Sigmoid colon (tissue), 7 donors: ENCODE results near the gene EHD1. TPM values are rescaled to one million over a fixed set of nuclear protein-coding genes. Genes with fewer than 3 reads are reported as not detected.

Experiments
- DNase-seq: peaks from one replicate; pipeline ENCODE4 v3.0.0-alpha.2; 2019
- H3K27ac ChIP-seq, 4 donors: fragments of 200-600 bp; sonication (generic); one replicate each; pipeline ENCODE4 v1.5.1; 2016 to 2019; ENCODE audit warnings: mild to moderate bottlenecking in 1 of 4
- H3K27me3 ChIP-seq, 3 donors: fragments of 200-600 bp; sonication (generic); one replicate each; pipeline ENCODE4 v1.5.1; 2019; ENCODE audit warnings: mild to moderate bottlenecking in 1 of 3
- H3K36me3 ChIP-seq, 4 donors: fragments of 200-600 bp; sonication (generic); one replicate each; pipeline ENCODE4 v1.5.1; 2016 to 2019
- H3K4me1 ChIP-seq, 4 donors: fragments of 200-600 bp; sonication (generic); one replicate each; pipeline ENCODE4 v1.5.1; 2017 to 2019
- H3K4me3 ChIP-seq, 4 donors: fragments of 200-600 bp; sonication (generic); one replicate each; pipeline ENCODE4 v1.5.1; 2017 to 2019; ENCODE audit warnings: mild to moderate bottlenecking in 2 of 4, moderate library complexity in 1 of 4
- H3K9me3 ChIP-seq, 4 donors: fragments of 200-600 bp in 3 of 4; sonication (generic) in 3 of 4; one replicate each; pipeline versions ENCODE4 v1.5.1 to v1.6.1; 2013 to 2019
- EP300 ChIP-seq, 4 donors: sonication (generic); formaldehyde crosslinking; IDR thresholded peaks; one replicate each; pipeline ENCODE4 v1.6.1; 2017; ENCODE audit warnings: antibody characterized with exemption in 4 of 4
- POLR2A ChIP-seq, 2 donors: fragments of 450-650 bp; IDR thresholded peaks; one replicate each; pipeline ENCODE4 v1.6.1; 2016; ENCODE audit warnings: antibody characterized with exemption in 2 of 2, mild to moderate bottlenecking in 2 of 2, moderate library complexity in 2 of 2
- POLR2AphosphoS5 ChIP-seq, 4 donors: sonication (generic); formaldehyde crosslinking; IDR thresholded peaks; one replicate each; pipeline ENCODE4 v1.6.1; 2017; ENCODE audit warnings: antibody characterized with exemption in 4 of 4
- WGBS, 2 donors: extraction: QIAGEN DNeasy Blood & Tissue Kit; methylation state at CpG; one replicate each; pipeline ENCODE4 v1.1.7; 2013; 5-methylcytosine and 5-hydroxymethylcytosine counted together
- intact Hi-C: fragments of 100-400 bp; cut with DNase I; formaldehyde crosslinking; loops from one replicate; pipeline ENCODE4 v1.15.1; 2023
- polyA plus RNA-seq, 3 donors: library from polyadenylated mRNA; stranded (reverse); fragments of 200-250 nt; gene quantifications; one replicate each; pipeline ENCODE4 v1.2.3, GENCODE V29; 2013
- total RNA-seq, 4 donors: library from RNA; depleted of rRNA; stranded (reverse); fragments of >200 nt; gene quantifications; one replicate each; pipeline ENCODE4 v1.1.0, GENCODE V29; 2016
- TF ChIP-seq, protein P1 (sequence below), 4 experiments: fragments of 450-650 bp in 3 of 4; fragments of 200-600 bp in 1 of 4; IDR thresholded peaks; one replicate each; pipeline ENCODE4 v1.5.1; 2016 to 2019; ENCODE audit warnings: antibody characterized with exemption in 4 of 4, mild to moderate bottlenecking in 3 of 4, moderate library complexity in 2 of 4
- donor health status: healthy with polysubstance abuse.
- donor health status: Bipolar disorder and iron deficiency.
- donor health status: healthy.

Gene EHD1
- total and polyA plus RNA-seq, 7 donors = 27.0 to 73.1 (median 40.0) TPM

DNA sequence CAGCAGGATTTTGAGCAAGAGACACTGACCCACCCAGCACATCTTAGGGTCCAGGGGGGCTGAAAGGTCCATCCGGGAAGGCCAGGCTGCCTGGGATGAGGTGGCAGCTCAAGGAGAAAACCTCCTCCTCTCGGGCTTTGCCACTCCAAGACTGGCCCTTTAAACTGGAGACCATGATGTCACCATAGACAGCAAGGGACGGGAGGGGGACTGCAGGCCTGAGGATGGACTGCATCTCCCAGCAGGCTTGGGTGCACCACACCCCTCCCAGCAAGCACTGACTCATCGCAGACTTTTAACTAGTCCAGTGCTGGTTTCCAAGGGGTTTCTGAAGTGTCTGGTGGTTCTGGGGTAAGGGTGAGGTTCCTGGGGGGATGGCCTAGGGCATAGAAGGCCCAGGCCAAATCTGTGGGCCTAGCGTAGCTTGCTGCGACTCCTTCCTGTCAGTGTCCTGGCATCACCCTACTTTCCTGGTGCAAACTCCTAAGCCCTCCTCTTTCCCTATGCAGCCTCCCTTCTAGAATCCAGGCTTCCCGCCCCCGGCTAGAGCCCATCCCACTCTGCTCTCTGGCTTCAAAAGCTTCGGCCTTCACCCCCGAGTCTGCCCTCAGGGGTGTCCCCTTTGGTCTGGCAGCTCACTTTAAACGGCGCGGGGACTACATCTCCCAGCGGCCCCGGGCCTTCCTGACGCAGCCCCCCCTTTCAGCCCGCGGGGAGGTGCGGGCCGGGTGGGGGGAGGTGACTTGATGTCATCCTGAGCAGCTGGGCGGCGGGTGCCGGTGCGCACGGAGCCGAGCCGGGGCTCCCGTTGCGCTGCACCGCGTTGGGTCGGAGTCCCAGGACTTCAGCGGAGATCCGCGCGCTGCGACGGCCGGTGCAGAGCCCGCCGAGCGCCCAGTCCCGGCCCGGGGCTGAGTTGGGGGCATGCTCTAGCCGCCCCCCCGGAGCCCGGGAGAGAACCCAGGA is 45.8 kb upstream of the EHD1 start, which contains the start of gene PPP2R5B:
Gene PPP2R5B, plus strand, starts transcription at position 746 of the 966 bp plus-strand sequence. CDS start 1,046 bp downstream, outside the sequence.
- peak within 1 kb of the TSS; percentile 64 to 93 (median 84) for H3K4me3 ChIP-seq
- DNase-seq = peak; percentile 98
- H3K27me3 ChIP-seq = no peaks in the 10 kb centered on the region
- TF ChIP-seq, protein P1, sequence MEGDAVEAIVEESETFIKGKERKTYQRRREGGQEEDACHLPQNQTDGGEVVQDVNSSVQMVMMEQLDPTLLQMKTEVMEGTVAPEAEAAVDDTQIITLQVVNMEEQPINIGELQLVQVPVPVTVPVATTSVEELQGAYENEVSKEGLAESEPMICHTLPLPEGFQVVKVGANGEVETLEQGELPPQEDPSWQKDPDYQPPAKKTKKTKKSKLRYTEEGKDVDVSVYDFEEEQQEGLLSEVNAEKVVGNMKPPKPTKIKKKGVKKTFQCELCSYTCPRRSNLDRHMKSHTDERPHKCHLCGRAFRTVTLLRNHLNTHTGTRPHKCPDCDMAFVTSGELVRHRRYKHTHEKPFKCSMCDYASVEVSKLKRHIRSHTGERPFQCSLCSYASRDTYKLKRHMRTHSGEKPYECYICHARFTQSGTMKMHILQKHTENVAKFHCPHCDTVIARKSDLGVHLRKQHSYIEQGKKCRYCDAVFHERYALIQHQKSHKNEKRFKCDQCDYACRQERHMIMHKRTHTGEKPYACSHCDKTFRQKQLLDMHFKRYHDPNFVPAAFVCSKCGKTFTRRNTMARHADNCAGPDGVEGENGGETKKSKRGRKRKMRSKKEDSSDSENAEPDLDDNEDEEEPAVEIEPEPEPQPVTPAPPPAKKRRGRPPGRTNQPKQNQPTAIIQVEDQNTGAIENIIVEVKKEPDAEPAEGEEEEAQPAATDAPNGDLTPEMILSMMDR (IDR thresholded peaks at IDR 0.05) = no peak
- TF ChIP-seq POLR2AphosphoS5 (IDR thresholded peaks at IDR 0.05) (peak; percentile 90 to 95 (median 93)), POLR2A (IDR thresholded peaks at IDR 0.05) (peak; percentile 67 to 81), EP300 (IDR thresholded peaks at IDR 0.05) (peak in 1 of 4 donors; percentile 49)
- intact Hi-C loops = loop anchor here (1.0 to 2.0 kb wide), 4 partner anchors 73 to 193 kb away; partner anchors contain the start of genes ARL2, BATF2, SNX15 and ZNHIT2
- peaks cover 0 to 23% (median 18%) of the 10 kb centered on the region in 4 donors for H3K36me3 ChIP-seq
- peak within 1 kb of the TSS; percentile 89 to 97 (median 94) for H3K27ac ChIP-seq
- 0 to 2% methylated on average over 47 of the region's 47 CpGs for WGBS, 2 donors
- no peaks in the 10 kb centered on the region for H3K9me3 ChIP-seq
- peaks cover 0 to 23% (median 22%) of the 10 kb centered on the region in 4 donors for H3K4me1 ChIP-seq

- TF ChIP-seq POLR2A (IDR thresholded peaks at IDR 0.05) = no peak
- no peak for TF ChIP-seq EP300 (IDR thresholded peaks at IDR 0.05)
- TF ChIP-seq, protein P1 (IDR thresholded peaks at IDR 0.05) = no peak
- no peak for TF ChIP-seq POLR2AphosphoS5 (IDR thresholded peaks at IDR 0.05)
- WGBS, 2 donors = 93 to 96% methylated on average over 11 of the region's 11 CpGs
- Histone ChIP-seq H3K4me1 (peaks cover 0 to 29% (median 28%) of the 10 kb centered on the region in 4 donors), H3K36me3 (peaks cover 0 to 13% (median 10%) of the 10 kb centered on the region in 4 donors), H3K9me3 (no peaks in the 10 kb centered on the region), H3K27ac (peak overlapping the region; percentile 89 to 97 (median 94)), H3K4me3 (peak overlapping the region in 2 of 4 donors; percentile 64 to 93), H3K27me3 (no peaks in the 10 kb centered on the region)
- intact Hi-C loops = no loop called here
- DNase-seq = peak; percentile 65
Measured at GRCh38 chr11:64923151-64923661, 44.8 kb upstream of the EHD1 start.

DNA sequence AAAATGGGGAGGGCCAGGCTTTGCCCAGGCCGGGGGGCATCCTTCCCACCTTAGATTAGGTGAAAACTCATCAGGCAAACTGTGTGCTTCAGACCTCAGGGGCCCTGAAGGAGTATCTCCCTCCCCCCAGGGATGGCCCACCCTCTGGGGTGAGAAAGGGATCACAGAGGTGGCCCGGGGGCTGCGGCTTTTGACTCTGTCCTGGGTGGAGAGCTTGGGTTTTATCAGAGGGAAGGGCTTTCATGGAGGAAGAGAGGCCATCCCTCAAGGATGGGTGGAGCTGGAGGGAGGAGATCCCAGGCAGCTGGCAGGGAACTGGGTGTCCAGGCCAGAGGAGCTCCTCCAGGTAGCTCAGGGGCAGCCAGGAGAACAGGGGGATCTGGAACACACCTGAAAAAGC is 43.0 kb upstream of the EHD1 start:
- H3K4me1 ChIP-seq = peaks cover 0 to 39% (median 32%) of the 10 kb centered on the region in 4 donors
- WGBS, 2 donors = 57 to 58% methylated on average over 3 of the region's 3 CpGs
- peak; percentile 49 for DNase-seq
- TF ChIP-seq EP300 (IDR thresholded peaks at IDR 0.05) (no peak), POLR2A (IDR thresholded peaks at IDR 0.05) (no peak), POLR2AphosphoS5 (IDR thresholded peaks at IDR 0.05) (no peak)
- TF ChIP-seq, protein P1 (IDR thresholded peaks at IDR 0.05) = no peak
- intact Hi-C loops = no loop called here
- H3K4me3 ChIP-seq = no peak overlapping the region
- no peaks in the 10 kb centered on the region for H3K36me3 ChIP-seq
- no peak overlapping the region for H3K27ac ChIP-seq
- no peaks in the 10 kb centered on the region for H3K9me3 ChIP-seq
- H3K27me3 ChIP-seq = no peaks in the 10 kb centered on the region

GRCh38 chr11:64920124-64920523 is 41.7 kb upstream of the EHD1 start:
- peak; percentile 40 for DNase-seq
- Histone ChIP-seq H3K4me3 (no peak overlapping the region), H3K27ac (no peak overlapping the region), H3K27me3 (no peaks in the 10 kb centered on the region), H3K9me3 (no peaks in the 10 kb centered on the region), H3K4me1 (peaks cover 0 to 40% (median 31%) of the 10 kb centered on the region in 4 donors), H3K36me3 (no peaks in the 10 kb centered on the region)
- WGBS, 2 donors = 81 to 91% methylated on average over 2 of the region's 2 CpGs
- no peak for TF ChIP-seq POLR2A (IDR thresholded peaks at IDR 0.05)
- TF ChIP-seq, protein P1 (IDR thresholded peaks at IDR 0.05) = no peak
- no peak for TF ChIP-seq POLR2AphosphoS5 (IDR thresholded peaks at IDR 0.05)
- no peak for TF ChIP-seq EP300 (IDR thresholded peaks at IDR 0.05)
- intact Hi-C loops = no loop called here
